Cardiac muscle cell (in vitro differentiated cells and primary cell): Measurements from ENCODE around the gene MPP4. TPM values are rescaled to one million over a fixed set of nuclear protein-coding genes. Genes with fewer than 3 reads are reported as not detected.
A peak's percentile ranks its signal among the peaks of the same experiment; 100 is the strongest.

ENCODE experiments used
- DNase-seq, 2 donors: peaks; one replicate each; pipeline versions ENCODE4 v3.0.0 to v3.0.0-alpha.2; 2010 to 2017; ENCODE audit warnings: low read depth in 1 of 2, low spot score in 1 of 2
- H3K27ac ChIP-seq: fragments of 200-600 bp; sonication (generic); 2 replicates; pipeline ENCODE4 v1.5.1; 2016
- H3K27me3 ChIP-seq: fragments of 200-600 bp; sonication (generic); 2 replicates; pipeline ENCODE4 v1.6.0; 2016; ENCODE audit warnings: control low read depth
- H3K36me3 ChIP-seq: fragments of 200-600 bp; sonication (generic); 2 replicates; pipeline ENCODE4 v1.5.1; 2016; ENCODE audit warnings: control low read depth
- H3K4me1 ChIP-seq: fragments of 200-600 bp; sonication (generic); 2 replicates; pipeline ENCODE4 v1.8.1; 2017; ENCODE audit warnings: low read depth, mild to moderate bottlenecking, mixed run types
- H3K4me3 ChIP-seq: fragments of 200-600 bp; sonication (generic); 2 replicates; pipeline ENCODE4 v1.5.1; 2016; ENCODE audit warnings: mild to moderate bottlenecking
- H3K9me3 ChIP-seq: fragments of 200-600 bp; sonication (generic); 2 replicates; pipeline ENCODE4 v1.5.1; 2017; ENCODE audit warnings: low read depth, mild to moderate bottlenecking, control low read depth
- CTCF ChIP-seq: IDR thresholded peaks from 2 replicates; pipeline ENCODE4 v1.5.1; 2012; ENCODE audit warnings: low read depth, mild to moderate bottlenecking, low read length
- polyA plus RNA-seq: library from polyadenylated mRNA; unstranded; fragments of >200 nt; fragmentation: Nextera tagmentation; extraction: Ambion mirVana; gene quantifications from 2 replicates; pipeline ENCODE4 v1.2.1, GENCODE V29; 2016
- total RNA-seq: library from RNA; depleted of rRNA; stranded (reverse); fragments of >200 nt; gene quantifications from 2 replicates; pipeline ENCODE4 v1.2.3, GENCODE V29; 2016

The MPP4 gene
- total and polyA plus RNA-seq, 2 experiments from 2014 or later = 0.15 to 0.27 TPM

- Histone ChIP-seq H3K27me3 (no peaks in the 10 kb centered on the region), H3K9me3 (no peaks in the 10 kb centered on the region), H3K4me3 (no peak overlapping the region), H3K27ac (no peak overlapping the region), H3K36me3 (no peaks in the 10 kb centered on the region), H3K4me1 (no peaks in the 10 kb centered on the region)
- peak in 1 of 2 donors; percentile 14 for DNase-seq
- no peak for TF ChIP-seq CTCF
Measured at GRCh38 chr2:201661366-201661765, 37.1 kb downstream of the MPP4 start.

- H3K36me3 ChIP-seq = no peaks in the 10 kb centered on the region
- no peak for DNase-seq
- H3K9me3 ChIP-seq = no peaks in the 10 kb centered on the region
- no peak overlapping the region for H3K4me3 ChIP-seq
- H3K27me3 ChIP-seq = no peaks in the 10 kb centered on the region
- no peak for TF ChIP-seq CTCF
- no peak overlapping the region for H3K27ac ChIP-seq
- no peaks in the 10 kb centered on the region for H3K4me1 ChIP-seq
Measured at GRCh38 chr2:201660293-201660895, 38.0 kb downstream of the MPP4 start.

GRCh38 chr2:201656740-201657139 is 41.7 kb downstream of the MPP4 start:
- no peak for TF ChIP-seq CTCF
- DNase-seq = no peak
- Histone ChIP-seq H3K27ac (no peak overlapping the region), H3K27me3 (no peaks in the 10 kb centered on the region), H3K36me3 (no peaks in the 10 kb centered on the region), H3K9me3 (no peaks in the 10 kb centered on the region), H3K4me1 (no peaks in the 10 kb centered on the region), H3K4me3 (no peak overlapping the region)

- H3K27ac ChIP-seq = no peak overlapping the region
- no peak for DNase-seq
Measured at GRCh38 chr2:201656102-201656501, 42.3 kb downstream of the MPP4 start.

GRCh38 chr2:201654616-201655384 is 43.6 kb downstream of the MPP4 start:
- H3K9me3 ChIP-seq = no peaks in the 10 kb centered on the region
- H3K27ac ChIP-seq = no peak overlapping the region
- no peak for TF ChIP-seq CTCF
- no peaks in the 10 kb centered on the region for H3K27me3 ChIP-seq
- H3K36me3 ChIP-seq = no peaks in the 10 kb centered on the region
- no peak overlapping the region for H3K4me3 ChIP-seq
- DNase-seq = peak in 1 of 2 donors; percentile 87
- H3K4me1 ChIP-seq = no peaks in the 10 kb centered on the region

More at GRCh38 chr2:201656102-201656501, 42.3 kb downstream of the MPP4 start:
- no peaks in the 10 kb centered on the region for H3K27me3 ChIP-seq
- H3K4me1 ChIP-seq = no peaks in the 10 kb centered on the region
- H3K9me3 ChIP-seq = no peaks in the 10 kb centered on the region
- no peak for TF ChIP-seq CTCF
- H3K36me3 ChIP-seq = no peaks in the 10 kb centered on the region
- no peak overlapping the region for H3K4me3 ChIP-seq
